PC-3 (cell line): ENCODE measurements around the gene MAP2K5. TPM values are rescaled to one million over a fixed set of nuclear protein-coding genes. Genes with fewer than 3 reads are reported as not detected.

ENCODE experiments used
- ATAC-seq: fragments of 200-7000 bp; cut with Tn5 transposase; 2 replicates; pipeline ENCODE4 v1.9.1; 2020; ENCODE audit warnings: mild to moderate bottlenecking, moderate library complexity
- BruUV-seq: library from RNA; stranded (reverse); fragments of 400-500 nt; replicated peaks from 2 replicates; lab custom pipeline; 2021; lab: Mats Ljungman, UMichigan
- CTCF ChIA-PET: fragments of 300-600 bp; sonication (Branson Sonifier 250); formaldehyde crosslinking; loops from one replicate; lab custom pipeline; 2022; ENCODE audit warnings: antibody characterized with exemption; lab: Charles Lee
- POLR2A ChIA-PET: fragments of 300-600 bp; sonication (Branson Sonifier 250); formaldehyde crosslinking; loops from one replicate; lab custom pipeline; 2022; ENCODE audit warnings: antibody characterized with exemption; ENCODE audit not compliant: unreplicated experiment; lab: Charles Lee
- DNase-seq: peaks from one replicate; pipeline ENCODE4 v3.0.0-alpha.2; 2015
- H2AFZ ChIP-seq: fragments of 300-600 bp; sonication (generic); 2 replicates; pipeline ENCODE4 v1.6.0; 2016; ENCODE audit warnings: antibody characterized with exemption, low read length
- H3F3A ChIP-seq: fragments of 300-600 bp; sonication (generic); one replicate; pipeline ENCODE4 v1.6.0; 2017; ENCODE audit warnings: antibody characterized with exemption, low read length, control low read depth, mild to moderate bottlenecking; ENCODE audit not compliant: unreplicated experiment
- H3K27ac ChIP-seq: fragments of 300-600 bp; sonication (generic); 2 replicates; pipeline ENCODE4 v1.5.1; 2016; ENCODE audit warnings: mild to moderate bottlenecking, low read length
- H3K27me3 ChIP-seq: fragments of 300-600 bp; sonication (generic); 2 replicates; pipeline ENCODE4 v1.6.1; 2016; ENCODE audit warnings: low read length, mixed read lengths
- H3K36me3 ChIP-seq: fragments of 300-600 bp; sonication (generic); 2 replicates; pipeline ENCODE4 v1.6.1; 2016; ENCODE audit warnings: low read depth, mixed run types, low read length, mixed read lengths
- H3K4me1 ChIP-seq: fragments of 300-600 bp; sonication (generic); 2 replicates; pipeline ENCODE4 v1.5.1; 2016; ENCODE audit warnings: low read length; ENCODE audit not compliant: insufficient read depth
- H3K4me2 ChIP-seq: fragments of 300-600 bp; sonication (generic); 2 replicates; pipeline ENCODE4 v1.6.0; 2016; ENCODE audit warnings: low read length
- H3K4me3 ChIP-seq: fragments of 300-600 bp; sonication (generic); 2 replicates; pipeline ENCODE4 v1.5.1; 2016; ENCODE audit warnings: mild to moderate bottlenecking, low read length, mixed read lengths
- H3K79me2 ChIP-seq: fragments of 300-600 bp; sonication (generic); 2 replicates; pipeline ENCODE4 v1.6.1; 2017; ENCODE audit warnings: low read length, mixed read lengths
- H3K9ac ChIP-seq: fragments of 300-600 bp; sonication (generic); 2 replicates; pipeline ENCODE4 v1.6.0; 2016; ENCODE audit warnings: mild to moderate bottlenecking, low read length
- H3K9me2 ChIP-seq: fragments of 300-600 bp; sonication (generic); replicated peaks from 2 replicates; pipeline ENCODE4 v1.6.1; 2016; ENCODE audit warnings: mixed run types, low read length, mixed read lengths
- H3K9me3 ChIP-seq: fragments of 300-600 bp; sonication (generic); 2 replicates; pipeline ENCODE4 v1.6.1; 2016; ENCODE audit warnings: low read length, mixed read lengths
- H4K20me1 ChIP-seq: fragments of 300-600 bp; sonication (generic); 2 replicates; pipeline ENCODE4 v1.6.1; 2016; ENCODE audit warnings: low read length, mixed read lengths
- CTCF ChIP-seq: fragments of 300-600 bp; sonication (generic); conservative IDR thresholded peaks from 2 replicates; pipeline ENCODE4 v1.5.1; 2017; ENCODE audit warnings: antibody characterized with exemption, low read depth, mild to moderate bottlenecking, low read length
- EZH2 ChIP-seq: fragments of 300-600 bp; sonication (generic); IDR thresholded peaks from one replicate; pipeline ENCODE4 v1.6.1; 2017; ENCODE audit warnings: antibody characterized with exemption, mild to moderate bottlenecking, low read length; ENCODE audit not compliant: unreplicated experiment
- EZH2phosphoT487 ChIP-seq: fragments of 300-600 bp; sonication (generic); IDR thresholded peaks from 2 replicates; pipeline ENCODE4 v1.6.1; 2018; ENCODE audit warnings: mild to moderate bottlenecking, antibody characterized with exemption, low read length, borderline replicate concordance
- intact Hi-C: fragments of 100-400 bp; cut with micrococcal nuclease; formaldehyde crosslinking; loops from 2 replicates; pipeline ENCODE4 v1.9.0; 2023
- total RNA-seq: library from RNA; depleted of rRNA; stranded (reverse); fragments of >200 nt; gene quantifications from 2 replicates; pipeline ENCODE4 v1.2.3, GENCODE V29; 2014

MAP2K5 gene
- total RNA-seq, 1 experiment from 2014 or later, result 5.5 TPM

GRCh38 chr15:67722030-67722817, 179.7 kb downstream of the MAP2K5 start:
- no peaks in the 10 kb centered on the region for H4K20me1 ChIP-seq

GRCh38 chr15:67723294-67724024, 181.0 kb downstream of the MAP2K5 start:
- Histone ChIP-seq H3F3A (no peaks in the 10 kb centered on the region), H4K20me1 (no peaks in the 10 kb centered on the region), H3K4me1 (no peaks in the 10 kb centered on the region), H3K36me3 (no peaks in the 10 kb centered on the region), H2AFZ (no peak overlapping the region), H3K9me3 (no peaks in the 10 kb centered on the region), H3K4me2 (no peak overlapping the region), H3K4me3 (no peak overlapping the region), H3K79me2 (no peaks in the 10 kb centered on the region), H3K27ac (no peak overlapping the region), H3K27me3 (no peaks in the 10 kb centered on the region), H3K9me2 (no peaks in the 10 kb centered on the region), H3K9ac (no peak overlapping the region)
- TF ChIP-seq CTCF, result no peak
- TF ChIP-seq EZH2, result no peak
- TF ChIP-seq EZH2phosphoT487, result no peak
- ChIA-PET CTCF (no interaction called here), POLR2A (no interaction called here)
- DNase-seq, result no peak
- intact Hi-C loops, result no loop called here
- no peak for ATAC-seq
- BruUV-seq, result no TSS peak

More at GRCh38 chr15:67722030-67722817, 179.7 kb downstream of the MAP2K5 start:
- no peak for TF ChIP-seq EZH2
- no peak for TF ChIP-seq CTCF
- no peak for TF ChIP-seq EZH2phosphoT487
- H2AFZ ChIP-seq, result no peak overlapping the region
- no peak overlapping the region for H3K27ac ChIP-seq
- no peaks in the 10 kb centered on the region for H3K27me3 ChIP-seq
- ATAC-seq (no peak), DNase-seq (no peak)
- intact Hi-C loops, result no loop called here
- no peak overlapping the region for H3K9ac ChIP-seq
- H3K4me3 ChIP-seq, result no peak overlapping the region
- no TSS peak for BruUV-seq
- POLR2A ChIA-PET, result no interaction called here
- no peaks in the 10 kb centered on the region for H3F3A ChIP-seq
- CTCF ChIA-PET, result interaction anchor here (0.6 kb wide), 1 partner anchor 162 kb away, joined by 3 read pairs; no protein-coding TSS in a partner anchor
- H3K9me3 ChIP-seq, result no peaks in the 10 kb centered on the region
- no peaks in the 10 kb centered on the region for H3K4me1 ChIP-seq
- no peak overlapping the region for H3K4me2 ChIP-seq
- no peaks in the 10 kb centered on the region for H3K36me3 ChIP-seq
- H3K79me2 ChIP-seq, result no peaks in the 10 kb centered on the region
- H3K9me2 ChIP-seq, result no peaks in the 10 kb centered on the region
